GM13976 (cell line): Measurements from ENCODE around the gene MTMR4.

Source experiments
- DNase-seq: peaks from one replicate; pipeline ENCODE4 v3.0.0; 2012; ENCODE audit warnings: low spot score
- in situ Hi-C: fragments of 300-500 bp; cut with MboI; formaldehyde crosslinking; loops from one replicate; pipeline ENCODE4 v1.12.0; 2022; ENCODE audit warnings: low sequenced_read_pairs, mixed read lengths, inconsistent platforms; ENCODE audit not compliant: unreplicated experiment
- TF ChIP-seq, protein P1 (sequence below): IDR thresholded peaks from 2 replicates; pipeline ENCODE4 v1.5.1; 2012; ENCODE audit warnings: borderline replicate concordance, mild to moderate bottlenecking; ENCODE audit not compliant: insufficient read depth; ENCODE audit errors: extremely low read depth, missing control alignments, control extremely low read depth

The MTMR4 gene

DNA sequence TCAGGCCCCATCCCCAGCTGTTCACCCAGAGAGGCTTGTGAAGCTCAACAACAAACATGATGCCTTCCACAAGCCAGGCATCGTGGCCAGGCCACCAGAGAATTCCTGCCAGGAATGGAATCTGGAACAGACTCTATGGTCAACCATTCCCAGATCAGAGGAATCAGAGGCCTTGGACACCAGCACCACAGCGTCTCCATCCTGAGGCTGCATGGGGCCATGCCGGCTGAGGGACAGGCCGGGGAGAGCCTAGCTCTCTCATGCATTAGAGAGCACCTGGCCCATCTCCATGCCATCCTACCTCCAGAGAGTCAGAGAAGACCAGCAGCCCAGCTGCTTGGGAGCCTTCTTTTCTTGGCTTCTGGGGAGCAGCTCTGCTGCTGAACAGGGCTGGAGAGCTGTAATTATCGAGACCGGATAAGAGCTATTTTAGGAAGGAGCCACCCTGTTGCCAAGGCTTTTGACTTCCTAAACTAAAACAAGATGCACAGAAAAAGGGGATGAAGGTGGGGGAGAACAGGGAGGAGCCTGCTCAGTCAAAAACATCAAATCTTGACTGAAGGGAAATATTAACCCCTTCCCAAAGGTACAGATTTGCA, 24.5 kb upstream of the MTMR4 start:
- no peak for DNase-seq
- in situ Hi-C loops = no loop called here
- TF ChIP-seq, protein P1, sequence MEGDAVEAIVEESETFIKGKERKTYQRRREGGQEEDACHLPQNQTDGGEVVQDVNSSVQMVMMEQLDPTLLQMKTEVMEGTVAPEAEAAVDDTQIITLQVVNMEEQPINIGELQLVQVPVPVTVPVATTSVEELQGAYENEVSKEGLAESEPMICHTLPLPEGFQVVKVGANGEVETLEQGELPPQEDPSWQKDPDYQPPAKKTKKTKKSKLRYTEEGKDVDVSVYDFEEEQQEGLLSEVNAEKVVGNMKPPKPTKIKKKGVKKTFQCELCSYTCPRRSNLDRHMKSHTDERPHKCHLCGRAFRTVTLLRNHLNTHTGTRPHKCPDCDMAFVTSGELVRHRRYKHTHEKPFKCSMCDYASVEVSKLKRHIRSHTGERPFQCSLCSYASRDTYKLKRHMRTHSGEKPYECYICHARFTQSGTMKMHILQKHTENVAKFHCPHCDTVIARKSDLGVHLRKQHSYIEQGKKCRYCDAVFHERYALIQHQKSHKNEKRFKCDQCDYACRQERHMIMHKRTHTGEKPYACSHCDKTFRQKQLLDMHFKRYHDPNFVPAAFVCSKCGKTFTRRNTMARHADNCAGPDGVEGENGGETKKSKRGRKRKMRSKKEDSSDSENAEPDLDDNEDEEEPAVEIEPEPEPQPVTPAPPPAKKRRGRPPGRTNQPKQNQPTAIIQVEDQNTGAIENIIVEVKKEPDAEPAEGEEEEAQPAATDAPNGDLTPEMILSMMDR = no peak

DNA sequence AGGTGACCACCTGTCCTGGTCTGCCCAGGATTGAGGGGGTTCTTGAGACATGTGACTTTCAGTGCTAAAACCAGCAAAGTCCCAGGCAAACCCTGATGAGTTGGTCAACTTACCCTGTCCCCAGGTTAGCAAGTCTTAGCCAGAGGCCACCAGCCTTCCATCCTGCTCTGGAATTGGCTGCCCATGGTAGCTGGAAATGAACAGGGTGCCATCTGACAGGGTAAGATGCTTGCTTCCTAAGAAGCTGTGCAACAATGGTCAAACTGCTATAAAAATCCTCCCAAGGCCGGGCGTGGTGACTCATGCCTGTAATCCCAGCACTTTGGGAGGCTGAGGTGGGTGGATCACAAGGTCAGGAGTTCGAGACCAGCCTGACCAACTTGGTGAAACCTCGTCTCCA, 22.8 kb upstream of the MTMR4 start:
- TF ChIP-seq, protein P1 = no peak
- in situ Hi-C loops = no loop called here
- no peak for DNase-seq

DNA sequence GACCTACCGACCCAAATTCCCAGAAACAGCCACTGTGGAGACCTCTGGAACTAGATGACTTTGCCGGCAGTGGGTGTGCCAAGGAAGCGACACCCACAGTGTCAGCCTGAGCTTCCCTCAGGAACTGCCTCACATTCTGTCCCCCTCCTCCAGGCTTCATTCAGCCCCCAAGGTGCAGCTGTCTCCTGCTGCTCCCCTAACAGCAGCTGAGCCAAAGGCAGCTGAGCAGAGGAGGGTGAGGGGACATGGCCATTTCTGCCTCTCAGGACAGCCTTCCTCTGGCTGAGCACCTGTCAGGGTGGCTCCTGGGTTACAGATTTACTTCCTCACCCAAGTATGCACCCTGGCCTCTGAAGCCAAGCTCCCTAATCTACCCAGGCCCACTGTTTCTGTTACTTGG, 22.1 kb upstream of the MTMR4 start:
- in situ Hi-C loops = no loop called here
- TF ChIP-seq, protein P1 = no peak
- DNase-seq = no peak

DNA sequence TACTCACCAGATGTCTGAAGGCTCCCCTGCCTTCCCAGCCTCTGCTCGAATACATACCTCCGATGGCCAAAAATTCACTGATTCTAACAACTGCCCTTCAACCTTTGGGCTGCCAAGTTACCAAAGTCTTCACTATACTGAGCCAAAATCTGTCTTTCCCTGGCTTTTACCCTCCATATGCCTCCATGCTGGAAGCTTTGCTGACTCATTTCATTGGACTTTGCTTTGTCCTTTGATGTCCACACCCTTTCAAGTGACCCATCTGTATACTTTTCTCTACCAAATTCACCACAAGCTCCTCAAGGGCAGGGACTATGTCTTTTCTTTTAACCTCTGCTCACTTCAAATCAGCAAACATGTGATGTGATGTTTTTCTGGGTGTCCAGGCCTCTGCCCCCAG, 21.0 kb upstream of the MTMR4 start:
- DNase-seq = no peak
- in situ Hi-C loops = no loop called here
- TF ChIP-seq, protein P1 = no peak

DNA sequence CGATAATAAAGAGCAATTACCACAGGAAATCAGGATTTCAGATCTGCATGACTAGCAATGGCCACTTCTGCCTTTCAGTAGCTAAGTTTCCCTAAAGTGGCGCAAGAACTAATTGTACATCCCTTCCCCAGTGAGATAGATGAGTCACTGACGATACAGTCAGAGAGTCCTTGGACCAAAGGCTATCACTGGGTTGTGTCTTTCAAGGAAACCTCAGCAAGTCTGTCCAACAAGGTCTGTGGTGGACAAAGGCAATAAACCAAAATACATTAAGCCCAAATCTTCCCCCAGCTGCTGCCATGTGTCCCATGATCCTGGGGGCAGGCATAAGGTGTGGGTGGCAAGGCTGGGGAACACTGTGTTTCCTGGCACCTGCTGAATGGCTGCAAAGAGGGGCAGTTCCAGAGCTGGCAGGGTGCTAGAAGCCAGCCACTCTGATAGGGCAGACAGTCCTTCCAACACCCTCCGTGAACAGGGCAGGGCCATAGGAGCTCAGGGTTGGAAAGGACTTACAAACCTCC, 20.5 kb upstream of the MTMR4 start:
- DNase-seq = no peak
- TF ChIP-seq, protein P1 = no peak
- in situ Hi-C loops = no loop called here

DNA sequence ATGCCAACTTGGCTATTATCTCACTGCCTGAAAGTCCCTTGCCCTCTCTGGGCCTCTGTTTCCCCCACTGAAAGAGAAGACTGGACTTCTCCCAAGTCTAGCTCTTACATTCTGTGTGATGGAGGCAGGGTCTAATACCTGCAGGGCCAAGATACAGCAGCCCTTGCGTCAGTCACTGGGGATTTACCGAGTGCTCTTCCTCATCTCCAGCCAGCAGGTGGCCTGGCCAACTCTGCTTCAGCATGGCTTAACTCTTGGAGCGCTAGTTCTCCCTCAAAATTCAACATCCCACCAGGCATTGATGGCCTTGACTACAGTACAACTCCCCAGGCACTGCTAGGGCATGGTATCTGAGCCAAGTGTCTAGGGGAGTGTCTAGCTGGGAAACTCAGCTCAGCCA, 19.9 kb upstream of the MTMR4 start:
- TF ChIP-seq, protein P1 = no peak
- in situ Hi-C loops = no loop called here
- DNase-seq = no peak
